DOHH2 (cell line): ENCODE data around the gene ELFN1.

Experiments
- EZH2phosphoT487 ChIP-seq: fragments of 200-600 bp; sonication (generic); IDR thresholded peaks from 2 replicates; pipeline ENCODE4 v1.6.1; 2017; ENCODE audit warnings: borderline replicate concordance, mild to moderate bottlenecking, antibody characterized with exemption, low read length, moderate library complexity, mixed read lengths
- TF ChIP-seq, protein P1 (sequence below): fragments of 200-600 bp; sonication (generic); IDR thresholded peaks from one replicate; pipeline ENCODE4 v1.5.1; 2014; ENCODE audit warnings: antibody characterized with exemption, mild to moderate bottlenecking, low read depth, low read length; ENCODE audit not compliant: poor library complexity, severe bottlenecking

DNA sequence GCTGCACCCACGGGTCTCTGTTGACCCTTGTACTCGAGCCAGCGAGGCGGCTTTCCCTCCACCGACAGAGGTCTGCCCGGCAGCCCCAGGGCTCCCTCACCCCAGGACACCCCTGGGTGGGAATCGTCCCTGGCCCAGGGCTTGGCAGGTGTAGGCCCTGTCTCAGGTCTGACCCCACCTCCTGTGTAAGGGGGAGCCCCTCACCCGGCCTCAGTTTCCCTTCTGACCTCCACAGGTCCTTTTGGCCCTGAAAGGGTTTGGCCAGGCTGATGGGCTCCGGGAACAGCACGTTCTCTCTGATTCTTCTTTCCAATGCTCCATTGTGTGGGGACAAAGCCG lies 25.0 kb upstream of the ELFN1 start:
- TF ChIP-seq, protein P1, sequence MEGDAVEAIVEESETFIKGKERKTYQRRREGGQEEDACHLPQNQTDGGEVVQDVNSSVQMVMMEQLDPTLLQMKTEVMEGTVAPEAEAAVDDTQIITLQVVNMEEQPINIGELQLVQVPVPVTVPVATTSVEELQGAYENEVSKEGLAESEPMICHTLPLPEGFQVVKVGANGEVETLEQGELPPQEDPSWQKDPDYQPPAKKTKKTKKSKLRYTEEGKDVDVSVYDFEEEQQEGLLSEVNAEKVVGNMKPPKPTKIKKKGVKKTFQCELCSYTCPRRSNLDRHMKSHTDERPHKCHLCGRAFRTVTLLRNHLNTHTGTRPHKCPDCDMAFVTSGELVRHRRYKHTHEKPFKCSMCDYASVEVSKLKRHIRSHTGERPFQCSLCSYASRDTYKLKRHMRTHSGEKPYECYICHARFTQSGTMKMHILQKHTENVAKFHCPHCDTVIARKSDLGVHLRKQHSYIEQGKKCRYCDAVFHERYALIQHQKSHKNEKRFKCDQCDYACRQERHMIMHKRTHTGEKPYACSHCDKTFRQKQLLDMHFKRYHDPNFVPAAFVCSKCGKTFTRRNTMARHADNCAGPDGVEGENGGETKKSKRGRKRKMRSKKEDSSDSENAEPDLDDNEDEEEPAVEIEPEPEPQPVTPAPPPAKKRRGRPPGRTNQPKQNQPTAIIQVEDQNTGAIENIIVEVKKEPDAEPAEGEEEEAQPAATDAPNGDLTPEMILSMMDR: no peak
- TF ChIP-seq EZH2phosphoT487: no peak
